ENCODE data around the gene ABHD13. TPM values are rescaled to one million over a fixed set of nuclear protein-coding genes. Genes with fewer than 3 reads are reported as not detected.
"Not testable (repeated sequence)": the region's sequence is repeated elsewhere in the genome, so short reads cannot be mapped to it uniquely, and the experiment has no call there.

Gene ABHD13
- total RNA-seq, 4 donors from 2014 or later, result 11.6 to 23.8 (median 16.6) TPM

DNA sequence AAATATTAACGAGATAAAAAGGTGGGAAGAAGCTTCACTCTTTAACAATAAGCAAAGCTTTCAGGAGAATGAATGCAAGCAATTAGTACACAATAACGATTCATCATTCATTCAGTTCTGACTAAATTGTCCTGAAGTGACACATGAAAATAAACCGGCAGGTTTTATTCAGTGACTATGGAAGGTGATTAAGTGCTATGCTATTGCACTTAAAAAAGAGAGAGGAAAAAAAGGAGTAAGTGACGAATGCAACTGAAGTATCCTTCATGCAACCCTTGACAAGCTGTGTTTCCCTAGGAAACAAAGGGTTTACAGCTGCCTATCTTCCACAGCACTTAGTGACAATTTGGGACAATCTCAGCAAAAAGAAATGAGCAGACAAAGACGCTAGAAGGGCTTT lies 4.2 kb upstream of the ABHD13 start:
- Histone ChIP-seq H3K36me3 (peaks cover 0 to 22% of the 10 kb centered on the region in 2 donors), H3K4me3 (peak overlapping the region in 1 of 2 donors; percentile 55), H3K27me3 (no peaks in the 10 kb centered on the region), H3K4me1 (peaks cover 0 to 36% (median 10%) of the 10 kb centered on the region in 3 donors), H3K9me3 (peaks cover 0 to 4% (median 0%) of the 10 kb centered on the region in 3 donors), H3K27ac (peak overlapping the region in 3 of 4 donors; percentile 67 to 84 (median 67))
- no peak for ATAC-seq
- no peak for TF ChIP-seq POLR2A (IDR thresholded peaks at IDR 0.05)
- no peak for TF ChIP-seq POLR2AphosphoS5 (IDR thresholded peaks at IDR 0.05)
- TF ChIP-seq, protein P1, sequence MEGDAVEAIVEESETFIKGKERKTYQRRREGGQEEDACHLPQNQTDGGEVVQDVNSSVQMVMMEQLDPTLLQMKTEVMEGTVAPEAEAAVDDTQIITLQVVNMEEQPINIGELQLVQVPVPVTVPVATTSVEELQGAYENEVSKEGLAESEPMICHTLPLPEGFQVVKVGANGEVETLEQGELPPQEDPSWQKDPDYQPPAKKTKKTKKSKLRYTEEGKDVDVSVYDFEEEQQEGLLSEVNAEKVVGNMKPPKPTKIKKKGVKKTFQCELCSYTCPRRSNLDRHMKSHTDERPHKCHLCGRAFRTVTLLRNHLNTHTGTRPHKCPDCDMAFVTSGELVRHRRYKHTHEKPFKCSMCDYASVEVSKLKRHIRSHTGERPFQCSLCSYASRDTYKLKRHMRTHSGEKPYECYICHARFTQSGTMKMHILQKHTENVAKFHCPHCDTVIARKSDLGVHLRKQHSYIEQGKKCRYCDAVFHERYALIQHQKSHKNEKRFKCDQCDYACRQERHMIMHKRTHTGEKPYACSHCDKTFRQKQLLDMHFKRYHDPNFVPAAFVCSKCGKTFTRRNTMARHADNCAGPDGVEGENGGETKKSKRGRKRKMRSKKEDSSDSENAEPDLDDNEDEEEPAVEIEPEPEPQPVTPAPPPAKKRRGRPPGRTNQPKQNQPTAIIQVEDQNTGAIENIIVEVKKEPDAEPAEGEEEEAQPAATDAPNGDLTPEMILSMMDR (IDR thresholded peaks at IDR 0.05), result no peak
- no peak for TF ChIP-seq EP300 (IDR thresholded peaks at IDR 0.05)
- WGBS, 2 donors (ENCODE audit: low coverage in 1 of 2), result 34 to 40% methylated on average over 4 to 5 of the region's 5 CpGs

DNA sequence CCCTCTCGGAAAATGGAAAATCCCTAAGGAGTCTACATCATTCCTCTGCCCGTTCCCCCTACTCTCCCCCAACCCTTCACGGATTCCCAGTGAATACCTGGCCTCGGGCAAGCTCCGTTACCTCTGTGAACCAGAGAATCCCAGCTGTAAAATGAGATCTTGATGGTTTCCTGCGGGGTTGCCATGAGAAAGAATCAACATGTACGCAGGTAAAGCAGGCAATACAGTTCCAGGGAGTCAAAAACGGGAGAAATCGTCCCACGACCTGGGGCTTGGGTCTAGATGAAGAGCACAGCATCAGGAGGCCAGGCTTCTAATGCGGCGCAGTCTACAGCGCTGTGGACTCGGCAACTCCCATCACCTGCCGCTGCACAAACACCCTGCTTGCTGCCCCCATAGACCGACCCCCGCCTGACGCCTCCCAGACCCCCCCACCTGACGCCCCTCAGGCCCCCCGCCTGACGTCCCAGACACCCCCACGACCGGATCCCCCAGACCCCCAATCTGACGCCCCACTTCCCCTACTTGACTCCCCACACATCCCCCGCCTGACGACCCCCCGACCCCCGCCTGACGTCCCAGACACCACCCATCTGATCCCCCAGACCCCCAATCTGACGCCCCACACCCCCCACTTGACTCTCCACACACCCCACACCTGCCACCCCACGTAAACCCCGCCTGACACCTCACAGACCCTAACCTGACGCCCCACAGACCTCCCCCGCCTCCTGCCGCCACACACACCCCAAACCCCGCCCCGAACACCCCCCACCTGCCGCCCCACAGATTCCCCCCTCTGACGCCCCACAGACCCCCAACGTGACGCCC lies 3.5 kb upstream of the ABHD13 start:
- H3K36me3 ChIP-seq, result peaks cover 0 to 15% of the 10 kb centered on the region in 2 donors
- H3K4me1 ChIP-seq, result peaks cover 0 to 43% (median 12%) of the 10 kb centered on the region in 3 donors
- ATAC-seq, result no peak
- H3K27ac ChIP-seq, result peak overlapping the region; percentile 14 to 84 (median 68)
- TF ChIP-seq EP300 (IDR thresholded peaks at IDR 0.05), result no peak
- TF ChIP-seq, protein P1 (IDR thresholded peaks at IDR 0.05), result no peak
- no peak for TF ChIP-seq POLR2A (IDR thresholded peaks at IDR 0.05)
- no peak for TF ChIP-seq POLR2AphosphoS5 (IDR thresholded peaks at IDR 0.05)
- peaks cover 0 to 1% (median 0%) of the 10 kb centered on the region in 3 donors for H3K9me3 ChIP-seq
- WGBS, 2 donors (ENCODE audit: low coverage in 1 of 2), result 11 to 14% methylated on average over 3 of the region's 41 CpGs
- H3K4me3 ChIP-seq, result peak overlapping the region; percentile 32 to 55
- no peaks in the 10 kb centered on the region for H3K27me3 ChIP-seq

DNA sequence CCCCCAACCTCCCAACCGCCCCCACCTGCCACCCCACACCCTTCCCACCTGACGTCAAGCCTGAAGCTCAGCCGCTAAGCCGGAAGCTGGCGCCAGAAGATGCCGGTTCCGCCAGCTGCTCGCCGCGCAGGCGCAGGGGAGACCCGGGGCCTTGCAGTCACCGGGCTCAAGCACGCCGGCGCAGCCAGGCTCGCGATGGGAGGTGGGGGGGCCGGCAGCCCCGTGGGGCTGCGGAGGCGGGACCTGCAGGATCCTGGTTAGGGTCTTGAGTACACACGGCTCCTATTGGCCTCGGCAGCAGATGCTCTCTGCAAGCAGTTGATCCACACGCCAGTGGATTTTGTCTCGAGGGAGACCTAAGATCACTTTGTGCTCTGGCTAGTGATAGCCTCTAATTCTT lies 2.8 kb upstream of the ABHD13 start, which contains the start of gene LIG4:
Gene LIG4 (minus strand): TSS at position 101 of the 400 bp plus-strand sequence. CDS start 4,268 bp downstream, outside the sequence.
- peaks cover 0 to 51% (median 18%) of the 10 kb centered on the region in 3 donors for H3K4me1 ChIP-seq
- WGBS, 2 donors (ENCODE audit: low coverage in 1 of 2), result 0% methylated on average over 2 of the region's 26 CpGs; no CpG with 5 or more reads in 1 of the 2 donors
- no peaks in the 10 kb centered on the region for H3K27me3 ChIP-seq
- ATAC-seq, result peak; percentile 83
- peak within 1 kb of the TSS; percentile 14 to 84 (median 71) for H3K27ac ChIP-seq
- H3K9me3 ChIP-seq, result no peaks in the 10 kb centered on the region
- TF ChIP-seq, protein P1 (IDR thresholded peaks at IDR 0.05), result peak in 1 of 4 experiments; percentile 12
- TF ChIP-seq POLR2AphosphoS5 (IDR thresholded peaks at IDR 0.05) (peak; percentile 11), POLR2A (IDR thresholded peaks at IDR 0.05) (no peak), EP300 (IDR thresholded peaks at IDR 0.05) (no peak)
- peaks cover 0 to 7% of the 10 kb centered on the region in 2 donors for H3K36me3 ChIP-seq
- H3K4me3 ChIP-seq, result peak within 1 kb of the TSS; percentile 32 to 55

DNA sequence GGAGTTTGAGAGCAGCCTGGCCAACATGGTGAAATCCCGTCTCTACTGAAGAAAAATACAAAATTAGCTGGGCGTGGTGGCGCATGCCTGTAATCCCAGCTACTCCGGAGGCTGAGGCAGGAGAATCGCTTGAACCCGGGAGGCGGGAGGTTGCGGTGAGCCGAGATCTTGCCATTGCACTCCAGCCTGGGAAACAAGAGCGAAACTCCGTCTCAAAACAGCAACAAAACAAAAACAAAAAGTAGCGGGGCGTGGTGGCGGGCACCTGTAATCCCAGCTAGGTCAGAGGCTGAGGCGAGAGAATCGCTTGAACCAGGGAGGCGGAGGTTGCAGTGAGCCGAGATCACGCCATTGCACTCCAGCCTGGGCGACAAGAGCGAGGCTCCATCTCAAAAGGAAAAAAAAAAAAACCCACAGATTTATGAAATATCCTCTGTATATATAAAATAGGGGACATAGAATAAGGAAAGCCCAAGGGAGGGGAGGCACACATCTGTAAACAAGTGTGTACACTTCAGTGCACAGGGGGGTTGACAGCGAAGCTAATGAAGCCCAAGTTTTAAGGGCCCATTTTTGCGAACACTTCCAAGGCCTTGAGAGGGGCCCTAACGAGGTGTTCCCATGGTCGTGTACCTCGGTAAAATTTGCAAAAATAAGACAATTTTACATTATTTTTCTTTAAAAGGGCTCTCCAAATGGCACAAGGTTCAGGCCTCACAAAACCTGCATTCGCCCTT lies 717 bp upstream of the ABHD13 start:
- 4 to 44% methylated on average over 6 to 15 of the region's 27 CpGs for WGBS, 2 donors (ENCODE audit: low coverage in 1 of 2)
- H3K9me3 ChIP-seq, H3K27me3 ChIP-seq, H3K36me3 ChIP-seq: not testable (repeated sequence)
- Histone ChIP-seq H3K4me1 (peaks cover 7 to 68% (median 18%) of the 10 kb centered on the region in 3 donors), H3K4me3 (peak overlapping the region; percentile 86 to 96), H3K27ac (peak overlapping the region; percentile 87 to 95 (median 90))
- ATAC-seq, result peak; percentile 0

DNA sequence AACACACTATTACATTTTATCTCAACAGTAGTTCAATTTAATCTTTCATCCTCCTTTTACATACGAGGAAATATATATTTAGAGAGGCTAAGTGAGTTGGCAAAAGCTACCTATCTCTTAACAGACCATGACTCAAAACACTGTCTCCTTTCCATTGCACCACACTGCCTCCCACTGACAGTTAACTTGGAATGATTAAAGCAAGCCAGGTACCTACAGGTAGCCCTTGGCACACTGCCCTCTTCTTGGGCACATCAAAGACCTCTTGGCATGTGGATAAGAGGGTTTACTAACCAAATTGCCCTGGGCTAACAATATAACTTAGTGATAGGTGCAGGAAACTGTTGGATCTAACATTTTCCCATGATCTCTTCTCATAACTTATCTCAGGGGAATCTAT lies 1.8 kb downstream of the ABHD13 start:
- no peak for ATAC-seq
- Histone ChIP-seq H3K4me3 (peak overlapping the region in 1 of 2 donors; percentile 86), H3K4me1 (peaks cover 19 to 82% (median 22%) of the 10 kb centered on the region in 3 donors), H3K27me3 (no peaks in the 10 kb centered on the region), H3K9me3 (no peaks in the 10 kb centered on the region), H3K36me3 (no peaks in the 10 kb centered on the region), H3K27ac (peak overlapping the region in 3 of 4 donors; percentile 29 to 90 (median 44))
- 6 to 23% methylated on average over 1 of the region's 1 CpG for WGBS, 2 donors (ENCODE audit: low coverage in 1 of 2)
- TF ChIP-seq, protein P1 (IDR thresholded peaks at IDR 0.05), result no peak
- TF ChIP-seq POLR2A (IDR thresholded peaks at IDR 0.05), result no peak
- TF ChIP-seq EP300 (IDR thresholded peaks at IDR 0.05), result no peak

Data from gastroesophageal sphincter (tissue), 4 donors.